ENCODE data around the gene RETN. TPM values are rescaled to one million over a fixed set of nuclear protein-coding genes. Genes with fewer than 3 reads are reported as not detected.

The RETN gene
- total and polyA plus RNA-seq, 2 donors from 2014 or later = 1.1 TPM; not detected in 1

DNA sequence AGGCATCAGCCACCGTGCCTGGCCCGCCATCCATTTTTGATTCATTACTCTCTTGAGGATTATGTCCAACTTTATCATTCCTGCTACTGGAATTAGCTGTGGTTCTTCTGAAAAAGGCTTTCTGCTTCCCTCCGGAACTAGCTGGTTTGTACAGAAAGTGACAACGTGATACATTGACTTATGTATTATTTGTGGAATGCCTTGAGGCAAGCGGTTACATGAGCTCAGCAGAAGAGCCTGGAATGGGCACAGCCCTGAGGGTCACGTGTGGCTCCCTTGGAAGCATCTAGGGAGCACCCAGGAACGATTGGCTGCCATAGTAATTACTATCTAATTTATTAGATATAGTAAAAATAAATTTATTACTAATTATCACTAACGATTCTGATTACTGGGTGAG is 14.4 kb upstream of the RETN start:
- no peak for FAIRE-seq
- H3K9ac ChIP-seq (ENCODE audit: low read length in 3 of 3) = no peak overlapping the region

GRCh38 chr19:7655581-7655980 is 13.3 kb upstream of the RETN start:
- Histone ChIP-seq H3K4me1 (ENCODE audit: control insufficient read depth in 2 of 3, insufficient read depth in 2 of 3, low read depth in 1 of 3, low read length in 3 of 3) (peaks cover 0 to 3% (median 0%) of the 10 kb centered on the region in 3 donors), H3K27ac (ENCODE audit: low read depth in 2 of 2, low read length in 2 of 2) (no peak overlapping the region), H3K27me3 (ENCODE audit: control insufficient read depth, insufficient read depth, low read length) (no peaks in the 10 kb centered on the region), H3K36me3 (ENCODE audit: control insufficient read depth in 2 of 3, insufficient read depth in 3 of 3, low read length in 3 of 3) (no peaks in the 10 kb centered on the region), H3K4me3 (ENCODE audit: low read length in 3 of 3) (no peak overlapping the region), H3K9ac (ENCODE audit: low read length in 3 of 3) (no peak overlapping the region), H3K9me3 (ENCODE audit: control insufficient read depth in 2 of 3, insufficient read depth in 1 of 3, low read length in 3 of 3) (no peaks in the 10 kb centered on the region)
- TF ChIP-seq CTCF (IDR thresholded peaks at IDR 0.05; ENCODE audit: borderline replicate concordance, extremely low read depth, insufficient read depth) = no peak
- intact Hi-C loops (cut with DNase I) = no loop called here
- FAIRE-seq = no peak
- DNase-seq = no peak

More for the DNA sequence above, 14.4 kb upstream of the RETN start:
- no peak for DNase-seq
- Histone ChIP-seq H3K4me3 (ENCODE audit: low read length in 3 of 3) (no peak overlapping the region), H3K36me3 (ENCODE audit: control insufficient read depth in 2 of 3, insufficient read depth in 3 of 3, low read length in 3 of 3) (no peaks in the 10 kb centered on the region), H3K27ac (ENCODE audit: low read depth in 2 of 2, low read length in 2 of 2) (no peak overlapping the region), H3K27me3 (ENCODE audit: control insufficient read depth, insufficient read depth, low read length) (no peaks in the 10 kb centered on the region), H3K4me1 (ENCODE audit: control insufficient read depth in 2 of 3, insufficient read depth in 2 of 3, low read depth in 1 of 3, low read length in 3 of 3) (peaks cover 0 to 3% (median 0%) of the 10 kb centered on the region in 3 donors), H3K9me3 (ENCODE audit: control insufficient read depth in 2 of 3, insufficient read depth in 1 of 3, low read length in 3 of 3) (no peaks in the 10 kb centered on the region)
- no peak for TF ChIP-seq CTCF (IDR thresholded peaks at IDR 0.05; ENCODE audit: borderline replicate concordance, extremely low read depth, insufficient read depth)
- intact Hi-C loops (cut with DNase I) = no loop called here

DNA sequence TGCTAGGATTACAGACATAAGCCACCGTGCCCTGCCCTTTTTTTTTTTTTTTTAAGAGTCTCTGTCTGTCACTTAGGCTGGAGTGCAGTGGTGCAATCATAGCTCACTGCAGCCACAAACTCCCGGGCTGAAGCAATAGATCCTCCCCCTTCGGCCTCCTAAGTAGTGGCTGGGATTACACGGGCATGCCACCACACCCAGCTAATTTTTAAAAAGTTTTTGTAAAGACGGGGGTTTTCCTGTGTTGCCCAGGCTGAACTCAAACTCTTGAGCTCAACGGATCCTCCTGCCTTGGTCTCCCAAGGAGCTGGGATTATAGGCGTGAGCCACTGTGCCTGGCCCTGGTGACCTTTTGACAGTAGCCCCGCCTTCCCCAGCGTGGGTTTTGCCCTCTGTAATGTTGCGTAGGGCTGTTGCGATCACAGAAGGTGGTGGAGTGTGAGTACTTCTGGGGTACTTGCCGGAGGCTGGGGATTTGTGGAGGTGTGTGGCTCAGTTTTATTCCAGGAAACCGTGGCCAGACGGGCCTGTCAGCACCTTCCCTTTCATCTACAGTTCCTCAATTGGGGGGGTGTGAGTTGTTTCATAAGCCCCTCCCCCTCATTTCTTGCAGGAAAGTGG is 11.6 kb upstream of the RETN start:
- intact Hi-C loops (cut with DNase I) = no loop called here
- H3K27me3 ChIP-seq (ENCODE audit: control insufficient read depth, insufficient read depth, low read length) = no peaks in the 10 kb centered on the region
- H3K4me3 ChIP-seq (ENCODE audit: low read length in 3 of 3) = no peak overlapping the region
- H3K9me3 ChIP-seq (ENCODE audit: control insufficient read depth in 2 of 3, insufficient read depth in 1 of 3, low read length in 3 of 3) = no peaks in the 10 kb centered on the region
- no peak for TF ChIP-seq CTCF (IDR thresholded peaks at IDR 0.05; ENCODE audit: borderline replicate concordance, extremely low read depth, insufficient read depth)
- peaks cover 0 to under 1% (median 0%) of the 10 kb centered on the region in 3 donors for H3K4me1 ChIP-seq (ENCODE audit: control insufficient read depth in 2 of 3, insufficient read depth in 2 of 3, low read depth in 1 of 3, low read length in 3 of 3)
- no peak overlapping the region for H3K27ac ChIP-seq (ENCODE audit: low read depth in 2 of 2, low read length in 2 of 2)
- DNase-seq (no peak), FAIRE-seq (no peak)
- H3K36me3 ChIP-seq (ENCODE audit: control insufficient read depth in 2 of 3, insufficient read depth in 3 of 3, low read length in 3 of 3) = no peaks in the 10 kb centered on the region
- no peak overlapping the region for H3K9ac ChIP-seq (ENCODE audit: low read length in 3 of 3)
